EH (cell line): ENCODE data around the gene LDLRAD4.

Experiments
- DNase-seq: peaks from one replicate; pipeline ENCODE4 v3.0.0-alpha.2; 2015; ENCODE audit warnings: low read depth

Gene LDLRAD4

GRCh38 chr18:13409026-13409425 lies 190.5 kb downstream of the LDLRAD4 start:
- DNase-seq: no peak

DNA sequence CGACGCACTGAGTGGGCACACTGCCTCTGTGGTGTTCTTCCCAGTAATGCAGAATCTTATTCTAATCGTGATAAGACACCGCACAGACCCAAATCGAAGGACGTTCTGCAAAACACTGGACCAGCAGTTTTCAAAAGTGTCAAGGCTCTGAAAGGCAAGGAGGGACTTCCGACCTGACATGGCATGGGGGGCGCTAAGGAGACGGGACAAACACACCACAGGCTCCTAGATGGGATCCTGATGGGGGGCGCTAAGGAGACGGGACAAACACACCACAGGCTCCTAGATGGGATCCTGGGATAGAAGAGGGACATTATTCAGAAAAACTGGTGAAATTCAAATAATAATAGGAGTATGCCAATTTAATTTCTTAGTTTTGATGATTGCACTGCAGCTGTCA lies 191.4 kb downstream of the LDLRAD4 start:
- no peak for DNase-seq

DNA sequence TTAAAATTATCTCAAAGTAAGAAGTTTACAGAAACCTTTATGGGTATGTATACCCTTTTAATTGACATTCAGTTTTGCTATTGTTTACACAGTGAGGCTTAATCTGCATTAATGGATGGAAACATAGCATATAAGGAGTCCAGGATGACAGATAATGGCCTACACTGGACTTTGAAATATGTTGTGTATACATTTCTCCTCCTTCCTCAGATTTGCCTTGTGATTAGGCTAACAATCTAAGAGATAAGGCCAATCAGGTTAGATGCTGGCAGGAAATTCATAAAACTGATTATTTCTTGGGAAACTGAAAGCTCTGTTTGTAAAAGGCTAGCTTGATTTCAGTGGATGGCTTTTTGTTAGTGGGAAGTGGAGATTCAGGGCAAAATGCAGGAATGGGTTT lies 191.9 kb downstream of the LDLRAD4 start:
- DNase-seq: no peak

- no peak for DNase-seq
These were observed 193.5 kb downstream of the LDLRAD4 start for GRCh38 chr18:13412017-13412416.

GRCh38 chr18:13412901-13413300 lies 194.3 kb downstream of the LDLRAD4 start:
- no peak for DNase-seq

GRCh38 chr18:13414102-13414501 lies 195.5 kb downstream of the LDLRAD4 start:
- no peak for DNase-seq

GRCh38 chr18:13414521-13414920 lies 196.0 kb downstream of the LDLRAD4 start:
- DNase-seq: no peak

DNA sequence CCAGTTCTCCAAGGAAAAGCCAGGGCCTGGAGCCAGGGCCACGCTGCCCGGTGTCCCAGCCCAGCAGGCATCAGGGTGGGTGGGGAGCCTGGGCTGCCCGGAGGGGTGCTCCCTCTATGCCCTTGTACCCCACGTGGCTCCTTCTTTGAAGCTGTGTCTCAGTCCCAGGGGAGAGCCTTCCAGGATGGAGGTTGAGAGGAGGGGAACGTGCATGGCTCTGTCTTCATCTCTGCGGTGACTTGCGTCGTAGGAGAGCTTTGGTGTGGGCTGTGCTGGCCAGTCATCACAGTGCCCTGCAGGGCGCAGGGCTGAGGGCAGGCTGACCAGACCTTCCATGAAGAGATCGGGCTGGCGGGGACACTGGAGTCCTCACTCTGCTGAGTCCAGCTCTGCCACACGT lies 197.2 kb downstream of the LDLRAD4 start:
- no peak for DNase-seq

DNA sequence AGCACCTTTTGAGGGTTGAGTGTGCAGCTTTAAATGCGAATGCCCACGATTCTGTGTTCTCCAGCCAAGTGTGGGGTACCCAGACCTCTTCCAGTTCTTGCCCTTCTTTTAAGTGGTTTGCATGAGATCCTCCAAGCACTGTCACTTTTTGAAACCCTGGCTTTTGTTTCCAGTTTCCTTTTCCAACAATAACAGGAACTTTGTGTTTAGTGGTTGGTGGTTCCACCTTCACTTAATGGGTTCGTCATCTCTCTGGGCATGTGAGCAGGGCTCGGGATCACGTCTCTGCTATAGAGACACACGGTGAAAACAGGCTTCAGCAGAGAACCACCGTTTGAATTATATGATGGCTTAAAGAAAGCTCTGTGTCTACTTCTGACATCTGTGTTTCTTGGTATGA lies 197.6 kb downstream of the LDLRAD4 start:
- DNase-seq: no peak

DNA sequence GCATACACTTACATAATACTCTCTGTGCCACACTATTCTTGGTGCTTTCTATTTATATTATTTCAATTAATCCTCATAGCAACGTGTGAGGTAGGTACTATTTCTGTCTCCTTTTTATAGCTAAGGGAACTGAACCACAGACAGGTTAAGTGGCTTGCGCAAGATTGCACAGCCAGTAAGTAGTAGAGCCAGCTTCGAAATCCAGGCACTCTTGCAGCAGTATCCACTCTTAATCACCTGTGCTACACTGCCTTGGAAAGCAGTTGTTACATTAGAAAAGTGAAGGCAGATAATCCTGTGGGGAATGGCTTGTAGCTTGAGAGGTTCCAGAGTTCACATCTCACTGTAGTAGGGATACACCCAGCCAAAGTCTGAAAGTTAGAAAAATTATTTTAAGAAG lies 198.3 kb downstream of the LDLRAD4 start:
- no peak for DNase-seq

GRCh38 chr18:13418013-13418710 lies 199.6 kb downstream of the LDLRAD4 start:
- no peak for DNase-seq

GRCh38 chr18:13420969-13421686 lies 202.6 kb downstream of the LDLRAD4 start:
- DNase-seq: no peak

- no peak for DNase-seq
These were observed 204.1 kb downstream of the LDLRAD4 start for GRCh38 chr18:13422541-13423147.

DNA sequence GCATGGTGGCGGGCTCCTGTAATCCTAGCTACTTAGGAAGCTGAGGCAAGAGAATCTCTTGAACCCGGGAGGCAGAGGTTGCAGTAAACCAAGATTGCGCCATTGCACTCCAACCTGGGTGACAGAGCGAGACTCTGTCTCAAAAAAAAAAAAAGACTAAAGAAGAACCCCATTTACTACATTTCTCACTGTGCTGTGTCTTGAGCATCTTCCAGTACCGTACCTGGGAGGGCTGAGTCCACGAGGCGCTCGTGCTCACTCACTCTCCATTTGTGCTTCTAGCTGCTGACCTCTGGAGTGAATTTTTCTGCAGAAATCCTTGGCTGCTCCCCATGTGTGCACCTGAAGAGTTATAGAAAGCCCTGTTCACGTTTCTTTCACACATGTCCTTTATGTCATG lies 204.8 kb downstream of the LDLRAD4 start:
- no peak for DNase-seq

GRCh38 chr18:13424363-13424762 lies 205.8 kb downstream of the LDLRAD4 start:
- DNase-seq: no peak

DNA sequence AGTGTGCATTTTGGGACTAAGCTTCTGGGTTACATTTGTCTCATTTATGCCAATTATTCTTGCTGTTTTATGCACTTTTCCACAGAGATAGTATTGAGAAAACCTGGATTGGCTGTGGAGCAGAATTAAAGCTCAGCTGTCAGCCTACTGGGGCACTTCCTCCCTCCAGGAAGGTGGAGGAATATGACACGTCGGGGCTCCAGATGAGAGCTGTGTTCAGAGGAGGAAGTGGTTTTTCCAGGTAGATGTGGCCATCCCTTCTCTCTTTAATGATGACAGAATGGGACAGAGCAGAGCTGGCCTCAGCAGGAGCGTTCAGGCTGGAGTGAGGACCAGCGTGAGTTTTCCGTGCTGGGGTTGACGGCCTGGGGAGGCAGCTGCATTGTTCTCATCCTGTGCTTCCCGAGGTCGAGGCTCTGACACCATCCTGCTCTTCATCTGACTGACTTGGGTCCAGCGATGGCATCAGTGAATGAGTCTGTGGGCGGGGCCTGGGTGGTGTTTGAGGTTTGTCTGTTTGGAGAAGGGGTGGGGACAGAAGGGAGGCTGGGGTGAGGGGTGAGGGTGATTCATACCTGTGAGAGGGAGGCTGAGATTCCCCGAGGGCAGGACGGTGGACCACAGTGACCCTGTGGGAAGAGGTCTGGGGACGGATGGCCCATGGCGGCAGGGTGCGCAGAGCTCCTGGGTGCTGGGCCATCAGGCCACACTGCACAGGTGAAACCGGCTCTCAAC lies 207.0 kb downstream of the LDLRAD4 start:
- no peak for DNase-seq

GRCh38 chr18:13427354-13427753 lies 208.8 kb downstream of the LDLRAD4 start:
- DNase-seq: no peak

DNA sequence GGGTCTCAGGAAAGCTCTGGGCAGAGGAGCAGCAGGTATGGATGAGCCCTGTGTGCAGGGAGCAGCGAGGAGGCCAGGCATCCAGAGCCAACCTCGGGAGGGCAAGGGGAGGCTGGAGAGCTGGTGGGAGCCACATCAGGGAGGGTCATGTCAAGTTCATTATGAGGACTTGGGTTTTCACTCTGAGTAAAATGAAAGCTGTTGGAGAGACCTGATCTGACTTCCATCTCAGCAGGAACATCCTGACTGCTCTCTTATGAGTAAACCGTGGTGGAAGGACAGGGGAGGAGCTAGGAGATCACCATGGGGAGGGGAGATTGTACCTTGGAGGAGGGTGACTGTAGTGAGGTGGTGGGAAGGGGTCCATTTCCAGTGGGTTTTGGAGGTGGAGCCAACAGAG lies 209.8 kb downstream of the LDLRAD4 start:
- no peak for DNase-seq

DNA sequence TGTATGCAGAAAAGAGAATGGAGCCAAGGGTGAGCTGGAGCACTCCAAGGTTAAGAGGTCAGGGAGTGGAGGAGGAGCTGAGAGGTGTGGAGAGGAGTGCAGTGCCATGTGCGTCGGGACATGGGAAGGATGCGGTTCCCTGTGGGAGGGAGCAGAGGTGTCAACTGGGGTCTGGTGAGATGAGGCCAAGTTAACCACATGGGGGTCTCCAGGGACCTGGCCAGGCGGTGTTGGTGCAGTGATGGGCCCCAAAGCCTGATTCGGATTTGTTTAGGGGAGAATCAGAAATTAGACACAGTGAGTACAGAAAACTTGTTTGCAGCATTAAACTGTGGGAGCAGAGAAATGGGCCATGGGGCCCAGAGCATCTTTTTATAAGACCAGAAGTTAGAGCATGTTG lies 210.5 kb downstream of the LDLRAD4 start:
- no peak for DNase-seq

DNA sequence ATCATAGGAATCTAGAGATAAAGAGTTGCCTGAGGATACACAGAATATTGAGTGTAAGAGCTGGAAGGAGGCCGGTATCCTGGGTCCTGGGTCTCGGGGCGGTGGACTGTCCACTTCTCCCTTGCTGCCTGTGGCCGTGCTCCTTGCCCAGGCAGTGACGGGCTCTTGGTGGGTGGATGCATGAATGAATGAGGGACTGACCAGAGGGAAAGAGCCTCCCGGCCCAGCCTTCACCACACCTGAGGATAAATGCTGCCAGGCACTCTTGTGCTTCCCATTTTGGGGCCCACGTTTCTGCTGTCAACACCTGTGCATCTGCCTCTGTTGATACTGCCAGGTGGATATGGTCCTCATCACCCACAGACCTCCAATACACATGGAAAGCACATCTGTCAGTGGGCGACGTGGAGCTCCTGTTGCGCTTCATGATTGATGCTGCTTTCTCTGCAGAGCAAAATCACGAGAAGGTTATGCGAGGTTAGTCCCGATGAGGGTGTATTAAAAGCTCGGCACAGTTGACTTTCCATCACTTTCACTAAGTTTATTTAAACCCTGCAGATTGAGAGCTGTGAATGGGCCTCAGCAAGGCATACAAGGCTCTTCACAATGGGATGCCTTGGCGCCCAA lies 211.4 kb downstream of the LDLRAD4 start:
- DNase-seq: no peak

DNA sequence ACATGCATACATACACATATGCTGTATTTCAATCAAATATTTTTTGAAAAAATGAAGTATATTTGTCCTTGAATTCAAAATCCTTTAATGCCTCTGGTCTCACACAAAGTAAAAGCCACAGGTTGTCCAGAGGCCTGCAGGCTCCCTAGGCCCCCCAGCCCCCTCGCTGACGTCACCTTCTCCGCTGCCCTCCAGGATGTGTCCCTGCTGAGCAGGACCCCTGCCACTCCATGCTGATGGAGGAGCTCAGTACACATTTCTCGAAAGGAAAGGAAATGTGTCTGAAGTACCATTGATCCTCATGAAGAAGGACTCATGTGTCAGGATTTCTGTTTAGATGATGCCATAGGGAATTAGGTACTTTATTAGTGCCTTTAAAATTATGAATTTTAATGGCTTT lies 212.1 kb downstream of the LDLRAD4 start:
- no peak for DNase-seq

DNA sequence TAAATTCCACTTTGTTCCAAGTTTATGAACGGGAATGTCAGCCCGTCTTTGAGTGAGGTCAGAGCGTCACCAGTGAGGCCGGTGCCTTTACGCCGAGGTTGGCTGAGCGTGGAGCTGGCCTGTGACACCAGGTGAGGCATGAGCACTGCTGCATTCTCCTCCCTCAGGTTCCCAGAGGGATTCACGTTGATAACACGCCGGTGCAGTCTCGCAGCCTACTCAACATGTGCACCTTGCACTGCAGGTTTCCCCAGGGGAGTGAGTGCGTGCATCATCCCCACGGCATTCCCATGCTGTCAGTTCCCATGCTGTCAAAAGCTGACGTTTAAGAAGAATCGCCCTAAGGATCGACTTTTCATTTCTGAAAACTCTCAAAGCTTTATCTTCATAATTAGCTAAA lies 213.3 kb downstream of the LDLRAD4 start:
- DNase-seq: no peak
